Measurements from ENCODE around the gene SMS.

GRCh38 chrX:22004866-22005265 lies 64.4 kb downstream of the SMS start:
- TF ChIP-seq CTCF (IDR thresholded peaks at IDR 0.05) = no peak
- no peak for TF ChIP-seq POLR2A (IDR thresholded peaks at IDR 0.05)
